SHP77 (cell line): ENCODE measurements around the gene KCTD1.
A peak's percentile ranks its signal among the peaks of the same experiment; 100 is the strongest.

Experiments
- DNase-seq, 2 experiments: peaks; one replicate each; lab custom pipeline; 2025; lab: John Stamatoyannopoulos, UW

The KCTD1 gene

DNA sequence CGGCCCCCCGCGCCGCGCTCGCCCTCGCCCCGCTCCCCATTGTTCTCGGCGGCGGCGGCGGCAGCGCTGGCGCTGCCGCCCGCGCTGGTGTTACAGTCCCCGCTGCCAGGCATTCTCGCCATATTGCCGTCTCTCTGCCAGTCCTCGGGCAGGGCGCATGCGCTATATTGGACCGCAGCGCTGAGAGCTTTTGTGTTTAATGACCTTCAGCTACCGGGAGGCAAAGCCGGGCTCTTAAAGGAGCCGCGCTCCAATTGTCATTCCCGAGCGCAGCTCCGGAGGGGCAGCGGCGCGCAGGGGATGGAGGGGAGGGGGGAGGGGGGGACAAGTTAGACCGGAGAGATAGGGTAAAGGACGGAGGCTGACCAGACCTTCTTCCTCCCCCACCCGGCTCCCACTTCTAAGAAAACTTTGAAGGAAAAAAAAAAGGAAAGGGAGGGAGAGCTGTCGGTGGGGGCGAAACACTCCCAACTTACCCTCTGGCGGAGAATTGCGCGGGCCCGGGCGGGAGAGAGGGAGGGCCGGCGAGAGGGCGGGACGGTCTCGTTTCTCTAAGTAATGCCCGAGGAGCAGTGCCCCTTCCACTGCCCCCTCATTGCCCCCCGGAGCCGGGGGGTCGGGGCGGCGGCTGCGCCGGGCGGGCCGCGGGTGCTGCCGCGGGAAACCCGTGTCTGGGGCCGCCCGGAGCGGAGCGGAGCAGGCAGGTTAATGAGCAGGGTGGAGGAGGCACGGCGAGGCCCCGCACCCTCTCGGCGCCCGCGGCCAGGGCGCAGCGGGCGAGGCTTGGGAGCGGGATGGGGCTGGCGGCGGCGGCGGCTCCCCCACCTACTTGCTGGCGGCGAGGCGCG, at the start of gene KCTD1:
Gene KCTD1, minus strand, starts transcription at position 139 of the 848 bp plus-strand sequence. Its CDS starts 17 bp downstream, at position 122.
- DNase-seq, result peak; percentile 29 to 68

DNA sequence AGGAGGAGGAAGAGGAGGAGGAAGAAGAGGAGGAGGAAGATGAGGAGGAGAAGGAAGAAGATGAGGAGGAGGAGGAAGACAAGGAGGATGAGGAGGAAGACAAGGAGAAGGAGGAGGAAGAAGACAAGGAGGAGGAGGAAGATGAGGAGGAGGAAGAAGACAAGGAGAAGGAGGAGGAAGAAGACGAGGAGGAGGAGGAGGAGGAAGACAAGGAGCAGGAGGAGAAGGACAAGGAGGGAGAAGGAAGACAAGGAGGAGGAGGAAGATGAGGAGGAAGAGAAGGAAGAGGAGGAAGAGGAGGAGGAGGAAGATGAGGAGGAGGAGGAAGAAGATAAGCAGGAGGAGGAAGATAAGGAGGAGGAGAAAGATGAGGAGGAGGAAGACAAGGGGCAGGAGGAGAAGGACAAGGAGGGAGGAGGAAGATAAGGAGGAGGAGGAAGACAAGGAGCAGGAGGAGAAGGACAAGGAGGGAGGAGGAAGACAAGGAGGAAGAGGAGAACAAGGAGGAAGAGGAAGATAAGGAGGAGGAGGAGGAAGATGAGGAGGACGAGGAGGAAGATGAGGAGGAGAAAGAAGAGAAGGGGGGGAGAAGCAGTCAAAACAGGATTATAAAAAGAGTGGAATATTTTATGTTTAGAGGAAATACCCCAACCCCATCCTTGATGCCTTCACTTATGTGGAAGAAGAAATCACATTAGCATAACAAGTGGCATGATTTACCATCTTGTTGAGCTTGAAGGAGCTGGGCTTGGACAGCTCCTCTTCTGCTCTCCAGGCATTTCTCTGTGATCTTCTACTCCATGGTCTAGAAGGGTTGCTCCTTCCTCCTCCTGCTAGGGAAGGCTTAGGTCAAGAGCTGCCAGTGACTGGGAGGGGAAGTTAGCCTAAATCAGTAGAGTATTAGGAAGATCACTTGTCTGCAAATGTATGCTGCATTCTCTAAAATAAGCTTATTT, 45.3 kb upstream of the KCTD1 start:
- no peak for DNase-seq

DNA sequence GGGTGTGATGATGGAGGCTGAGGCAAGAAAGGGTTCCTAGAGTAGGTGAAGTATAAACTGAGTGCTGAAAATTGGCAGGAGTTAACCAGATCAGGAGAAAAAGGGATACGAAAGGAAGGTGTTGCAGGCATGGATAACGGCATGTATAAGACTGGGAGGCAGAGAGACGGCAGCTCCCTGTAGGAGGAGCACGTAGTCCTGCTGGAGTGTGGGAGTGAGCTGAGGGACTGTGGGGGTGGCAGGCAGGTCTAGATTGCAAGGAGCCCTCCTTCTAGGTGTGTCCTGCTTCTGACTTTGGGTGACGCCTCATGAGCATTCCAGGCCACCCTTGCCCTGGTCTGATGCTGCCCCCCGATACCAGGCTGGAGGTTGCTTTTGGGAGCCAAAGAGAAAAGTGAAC, 36.4 kb upstream of the KCTD1 start:
- no peak for DNase-seq

DNA sequence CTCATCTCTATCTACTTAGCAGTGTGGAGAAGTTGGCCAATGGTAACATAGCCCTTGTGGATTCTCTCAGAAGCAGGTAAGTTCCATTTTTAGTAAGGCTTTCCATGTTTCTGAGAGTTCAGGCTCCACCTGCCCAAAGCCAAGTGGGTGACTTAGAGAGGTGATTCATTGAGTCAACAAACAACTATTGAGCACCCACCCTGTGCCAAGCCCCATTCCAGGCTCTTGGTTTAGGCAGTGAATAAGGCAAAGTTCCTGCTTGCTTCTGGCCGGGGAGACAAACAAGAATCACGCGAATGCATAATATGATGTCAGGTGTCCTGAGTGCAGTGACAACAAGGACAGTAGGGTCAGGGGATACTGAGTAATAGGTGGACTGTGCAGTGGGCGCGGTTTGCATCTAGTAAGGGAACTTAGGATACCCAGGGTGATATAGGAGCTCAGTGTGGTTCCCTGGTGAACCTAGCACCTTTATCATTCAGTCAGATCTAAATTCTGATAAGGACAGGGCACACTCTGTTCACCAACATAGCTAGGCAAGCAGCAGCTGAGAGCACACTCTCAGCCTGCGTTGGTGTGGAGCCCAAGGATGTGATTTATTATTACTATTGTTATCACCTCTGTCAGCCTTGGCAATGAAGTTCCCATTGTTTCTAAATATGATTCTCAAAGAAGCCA, 31.7 kb upstream of the KCTD1 start:
- peak; percentile 28 to 29 for DNase-seq

DNA sequence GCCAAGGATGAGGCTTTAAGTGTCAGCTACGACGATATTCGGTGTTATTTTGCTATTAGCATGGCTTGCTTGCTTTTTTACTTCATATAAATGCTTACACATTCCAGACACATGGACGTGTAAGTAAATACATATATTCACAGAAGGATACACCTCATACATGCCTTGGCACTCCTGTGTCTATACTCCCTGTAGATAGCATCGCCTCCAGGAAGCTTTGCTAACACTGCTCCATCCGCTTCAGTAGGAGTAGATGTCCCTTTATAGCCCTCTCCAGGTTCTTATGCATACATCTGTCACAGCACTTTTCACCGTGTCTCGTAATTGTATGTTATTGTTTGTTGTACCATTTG, 27.5 kb upstream of the KCTD1 start:
- DNase-seq, result peak in 1 of 2 experiments; percentile 7

DNA sequence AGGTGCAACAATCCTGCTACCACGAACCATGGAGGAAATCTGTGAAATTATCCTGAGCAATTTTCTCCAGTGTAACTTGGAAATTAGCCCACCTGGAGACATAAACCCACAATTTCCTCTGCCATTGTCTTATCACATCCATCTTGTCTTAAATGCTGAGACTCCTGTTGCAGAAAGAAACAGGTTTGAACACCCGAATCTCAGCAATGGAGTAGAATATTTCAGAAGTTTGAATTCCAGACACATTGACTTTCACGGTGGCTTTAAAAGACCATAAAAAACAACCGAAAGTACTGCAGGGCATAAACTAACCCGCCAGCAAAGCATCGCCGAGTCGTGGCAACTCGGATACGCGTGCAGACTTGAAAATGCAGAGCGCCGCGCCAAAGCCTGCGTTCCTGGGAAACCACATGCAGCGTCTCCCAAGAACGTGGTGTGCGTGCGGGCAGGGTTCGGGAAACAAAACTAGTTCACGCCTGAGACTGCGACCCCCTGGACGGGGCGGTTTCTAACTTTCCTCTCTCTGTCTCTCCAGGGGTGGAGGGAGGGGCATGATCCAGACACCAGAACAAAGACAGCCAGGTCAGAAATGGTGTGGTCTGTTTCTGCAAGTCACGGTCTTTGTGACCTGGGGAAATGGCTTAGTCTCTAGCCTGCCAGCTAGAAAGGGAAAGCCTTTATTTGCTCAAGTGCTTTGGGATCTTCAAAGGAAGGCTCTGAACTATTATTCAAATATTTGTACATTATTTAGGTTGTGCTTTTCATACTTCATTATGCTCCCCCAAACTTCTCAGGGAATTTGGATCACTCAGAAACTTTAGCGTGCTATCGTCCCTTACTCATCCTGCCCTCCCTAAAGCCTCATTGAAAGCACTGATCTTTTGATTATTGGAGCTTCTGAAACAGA, 26.9 kb upstream of the KCTD1 start:
- DNase-seq, result peak in 1 of 2 experiments; percentile 20

DNA sequence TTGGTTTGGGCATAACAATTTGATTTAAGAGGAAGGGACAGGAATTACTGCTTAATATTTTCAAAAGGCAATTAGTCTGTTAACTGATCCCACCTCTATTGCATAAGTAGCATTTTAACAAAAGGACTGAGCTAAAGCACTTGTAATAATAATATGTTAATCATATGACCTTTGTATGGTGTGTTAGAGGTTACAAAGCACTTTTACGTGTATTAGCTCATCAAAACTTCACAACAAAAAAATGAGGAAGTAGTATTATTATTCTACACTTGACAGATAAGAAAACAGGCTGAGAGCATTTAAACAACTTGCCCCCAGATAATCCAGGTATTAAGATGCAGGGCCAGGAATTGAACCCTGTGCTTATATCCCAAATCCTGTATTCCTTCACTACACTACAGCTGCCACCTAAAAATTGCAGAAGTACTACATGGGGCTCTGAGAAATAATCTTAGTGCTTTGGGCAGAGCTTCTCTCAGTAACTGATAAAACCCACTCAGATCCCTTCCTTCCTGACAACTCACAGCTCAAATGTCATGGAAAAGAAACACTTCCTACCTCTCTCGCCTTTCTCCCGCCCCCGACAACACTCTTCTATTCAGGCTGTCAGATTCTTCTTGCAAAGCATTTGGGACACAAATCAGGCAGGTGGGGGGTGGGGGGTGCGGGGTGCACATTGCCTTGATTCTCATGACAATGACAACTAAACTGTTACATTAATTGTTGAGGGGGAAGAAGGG, 20.7 kb upstream of the KCTD1 start:
- no peak for DNase-seq

DNA sequence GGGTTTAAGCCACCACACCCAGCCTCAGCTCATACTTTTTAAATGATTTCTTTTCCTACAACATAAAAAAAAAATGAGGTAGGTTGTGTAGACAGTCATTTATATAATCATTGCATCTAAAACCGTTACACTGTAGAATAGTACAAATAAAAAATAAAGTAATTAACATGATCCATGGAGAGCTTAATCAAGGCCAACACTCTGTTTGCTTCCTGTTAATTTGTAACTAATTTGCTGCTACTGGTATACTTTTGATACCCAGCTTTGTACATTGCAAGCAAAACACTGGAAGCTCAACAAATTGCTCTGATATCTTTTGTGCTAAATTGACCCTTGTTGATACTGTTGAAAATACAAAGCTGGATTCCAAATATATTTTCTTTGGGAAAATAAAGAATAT, 20.2 kb upstream of the KCTD1 start:
- DNase-seq, result no peak

DNA sequence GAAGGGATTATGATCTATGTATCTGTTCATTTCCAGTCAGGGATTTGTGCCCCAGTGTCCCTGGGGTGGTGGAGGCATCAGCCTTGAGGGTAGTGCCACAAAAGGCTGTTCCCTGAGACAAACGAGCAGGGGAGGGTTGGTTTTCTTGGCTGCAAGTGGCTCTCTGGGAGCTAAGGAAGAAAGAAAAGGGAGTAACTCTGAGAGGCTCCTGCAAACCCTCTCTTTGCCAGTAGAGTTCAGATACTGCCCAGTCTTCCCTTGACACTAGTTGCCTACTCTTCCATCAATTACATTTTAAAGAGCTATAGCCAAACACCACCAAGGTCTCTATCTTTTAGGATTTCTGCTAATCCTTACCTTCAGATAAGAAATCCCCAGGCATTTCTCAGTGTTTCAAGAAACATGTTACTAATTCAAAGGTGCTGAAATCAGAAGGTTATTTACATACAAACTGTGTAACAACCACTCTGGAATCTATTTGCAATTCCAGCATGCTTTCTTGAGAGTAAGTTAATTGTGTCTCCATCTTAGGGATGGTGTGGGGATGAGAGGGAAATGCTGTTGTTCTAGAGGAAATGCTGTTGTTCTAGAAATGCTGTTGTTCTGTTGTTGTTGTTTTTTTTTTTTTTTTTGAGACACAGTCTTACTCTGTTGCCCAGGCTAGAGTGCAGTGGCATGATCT, 18.7 kb upstream of the KCTD1 start:
- no peak for DNase-seq

DNA sequence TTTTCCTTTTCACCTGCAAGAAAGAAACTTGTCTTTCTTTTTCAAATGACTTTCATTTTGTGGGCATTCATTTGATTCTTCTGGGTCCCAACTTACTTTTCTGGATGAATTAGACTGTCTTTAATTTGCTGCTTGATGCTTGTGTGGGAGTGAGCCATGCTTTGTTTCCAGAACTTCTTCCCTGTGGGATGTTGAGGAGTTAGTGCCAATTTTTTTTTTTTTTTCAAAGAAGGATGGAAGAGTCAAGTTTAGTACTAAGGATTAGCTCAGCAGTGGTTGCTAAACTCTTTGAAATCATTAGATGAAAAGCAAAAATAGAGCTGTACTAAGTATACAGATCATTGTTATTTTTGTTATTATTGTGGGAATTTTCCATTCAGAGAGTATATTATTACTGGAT, 17.2 kb upstream of the KCTD1 start:
- DNase-seq, result no peak

DNA sequence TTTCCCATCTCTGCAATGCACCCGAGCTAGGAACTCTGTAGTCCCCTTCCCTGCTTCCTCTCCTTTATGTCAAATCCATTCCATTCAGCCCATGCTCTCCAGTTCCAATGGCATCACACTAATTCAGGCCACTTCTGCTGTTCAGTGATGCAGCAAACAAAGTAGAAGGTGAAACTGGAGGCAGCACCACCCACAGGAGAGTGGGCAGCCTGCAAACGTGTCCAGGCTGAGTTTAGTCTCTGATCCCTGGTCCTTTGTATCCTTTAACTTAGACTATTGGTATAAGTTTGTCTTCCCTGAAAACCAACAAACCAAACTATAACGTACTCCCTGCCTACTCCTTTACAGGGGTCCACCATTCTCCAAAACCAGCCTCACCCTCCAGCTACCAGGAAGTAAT, 14.7 kb upstream of the KCTD1 start:
- DNase-seq, result no peak

DNA sequence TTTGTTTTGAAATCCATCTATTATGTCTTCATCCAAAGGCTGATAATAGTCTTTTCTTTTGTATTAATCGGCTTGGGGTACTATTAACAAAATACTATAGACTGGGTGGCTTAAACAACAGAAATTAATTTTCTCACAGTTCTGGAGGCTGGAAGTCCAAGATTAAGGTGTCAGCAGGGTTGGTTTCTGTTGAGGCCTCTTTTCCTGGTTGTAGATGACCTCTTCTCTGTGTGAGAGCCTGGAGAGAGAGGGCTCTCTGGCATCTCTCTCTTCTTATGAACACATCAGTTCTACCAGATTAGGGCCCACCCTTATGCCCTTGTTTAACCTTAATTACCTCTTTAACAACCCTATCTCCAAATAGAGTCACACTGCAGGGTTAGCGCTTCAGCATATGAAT, 14.2 kb upstream of the KCTD1 start:
- DNase-seq, result no peak

DNA sequence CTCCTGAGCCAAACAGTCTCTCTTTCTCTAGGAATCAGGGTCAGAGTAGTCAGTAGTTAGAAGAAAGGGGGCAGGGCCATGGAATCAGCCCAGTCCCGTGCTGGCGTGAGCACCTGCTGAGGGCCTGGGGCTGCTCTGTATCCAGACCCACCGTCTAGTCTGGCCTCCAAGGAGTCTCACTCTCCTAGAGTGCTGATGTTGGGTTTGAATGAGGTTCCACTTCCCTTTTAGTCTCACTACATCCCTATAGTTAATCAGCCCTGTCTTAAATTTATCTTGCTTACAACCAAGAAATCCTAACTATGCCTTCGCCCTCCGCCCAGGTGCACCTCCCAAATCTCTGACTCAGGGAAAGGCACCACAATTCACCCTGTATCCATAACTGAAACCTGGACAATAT, 13.4 kb upstream of the KCTD1 start:
- DNase-seq, result no peak

DNA sequence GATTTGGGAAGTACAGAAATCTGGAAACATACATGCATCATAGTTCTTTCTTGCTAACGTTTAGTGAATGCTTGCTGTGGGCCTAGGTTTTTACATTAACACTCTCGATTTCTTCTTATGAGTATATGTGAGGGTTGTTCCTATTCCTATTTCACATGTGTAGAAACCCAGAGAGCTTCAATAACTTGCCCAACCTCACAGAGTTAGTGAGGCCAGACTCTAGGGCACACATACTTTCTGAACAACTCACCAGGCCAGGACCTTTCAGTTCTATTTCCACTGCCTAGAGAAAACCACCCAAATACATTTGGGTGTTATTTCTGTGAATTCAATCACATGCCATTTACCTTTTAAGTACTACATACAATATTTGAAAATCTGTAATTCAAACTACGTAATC, 8.2 kb upstream of the KCTD1 start:
- no peak for DNase-seq

DNA sequence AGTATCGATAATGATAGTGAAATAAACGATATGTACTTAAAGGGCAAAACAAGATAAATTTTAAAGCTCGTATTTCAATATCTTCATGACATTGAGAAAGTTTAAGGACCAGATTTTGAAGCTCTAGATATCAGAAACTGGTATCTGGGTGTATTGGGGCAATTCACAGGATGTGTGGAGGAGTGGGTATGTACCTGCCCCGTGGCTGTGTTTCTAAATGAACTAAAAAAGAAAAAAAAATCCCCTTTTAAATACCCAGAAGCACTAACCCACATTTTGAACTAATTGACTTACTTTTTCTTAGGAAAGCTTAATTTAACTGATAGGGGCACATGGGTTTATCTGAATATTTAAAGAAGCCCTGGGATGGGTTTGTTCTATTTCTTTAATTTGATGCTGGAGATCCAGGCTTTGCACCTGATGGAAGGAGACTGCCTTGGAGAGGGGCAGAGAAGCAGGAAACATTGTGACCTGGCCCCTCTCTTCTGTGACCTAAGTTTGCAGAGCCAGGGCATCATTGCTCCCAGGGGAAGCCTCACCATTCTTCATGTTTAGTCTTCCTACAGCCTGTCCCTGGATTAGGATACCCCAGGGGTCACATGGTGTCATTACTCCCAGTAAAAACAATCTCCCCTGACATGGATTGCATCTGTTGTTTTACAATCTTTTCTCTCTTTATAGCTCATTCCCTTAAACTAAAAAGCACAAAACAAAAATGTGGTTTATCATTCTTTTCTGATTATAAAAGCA, 7.6 kb upstream of the KCTD1 start:
- no peak for DNase-seq

DNA sequence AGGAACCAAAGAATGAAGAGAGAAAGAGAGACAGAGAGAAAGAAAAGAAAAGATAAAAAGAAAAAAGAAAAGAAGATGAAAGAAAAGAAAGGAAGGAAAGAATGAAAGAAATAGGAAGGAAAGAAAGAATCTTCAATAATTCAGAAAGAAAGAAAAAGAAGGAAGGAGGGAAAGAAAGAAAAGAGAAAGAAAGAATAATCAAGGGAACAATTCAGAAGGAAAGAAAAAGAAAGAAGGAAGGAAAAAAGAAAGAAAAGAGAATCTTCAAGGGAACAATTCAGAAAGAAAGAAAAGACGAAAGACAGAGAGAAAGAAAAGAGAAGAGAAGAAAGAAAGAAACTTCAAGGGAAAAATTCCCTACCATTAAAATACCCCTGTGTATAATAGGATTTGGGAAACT, 5.6 kb upstream of the KCTD1 start:
- no peak for DNase-seq

DNA sequence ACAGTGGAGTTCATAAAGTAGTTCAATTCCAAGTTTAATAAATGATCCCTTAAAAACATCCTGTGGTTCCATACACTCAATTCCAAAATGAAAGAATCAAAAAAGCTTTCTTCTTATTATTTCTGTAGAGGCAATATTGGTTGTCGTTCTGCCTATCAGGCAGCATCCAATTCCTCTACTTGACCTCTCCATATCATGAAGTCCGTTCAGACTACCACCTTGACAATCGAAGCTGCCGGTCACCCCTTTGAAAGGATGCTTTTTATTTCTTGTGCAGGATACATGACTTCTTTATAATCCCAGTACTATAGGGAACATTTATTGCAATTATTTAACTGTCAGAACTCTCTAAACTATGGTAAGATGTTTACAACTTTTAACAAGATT, 3.3 kb upstream of the KCTD1 start:
- DNase-seq, result no peak

DNA sequence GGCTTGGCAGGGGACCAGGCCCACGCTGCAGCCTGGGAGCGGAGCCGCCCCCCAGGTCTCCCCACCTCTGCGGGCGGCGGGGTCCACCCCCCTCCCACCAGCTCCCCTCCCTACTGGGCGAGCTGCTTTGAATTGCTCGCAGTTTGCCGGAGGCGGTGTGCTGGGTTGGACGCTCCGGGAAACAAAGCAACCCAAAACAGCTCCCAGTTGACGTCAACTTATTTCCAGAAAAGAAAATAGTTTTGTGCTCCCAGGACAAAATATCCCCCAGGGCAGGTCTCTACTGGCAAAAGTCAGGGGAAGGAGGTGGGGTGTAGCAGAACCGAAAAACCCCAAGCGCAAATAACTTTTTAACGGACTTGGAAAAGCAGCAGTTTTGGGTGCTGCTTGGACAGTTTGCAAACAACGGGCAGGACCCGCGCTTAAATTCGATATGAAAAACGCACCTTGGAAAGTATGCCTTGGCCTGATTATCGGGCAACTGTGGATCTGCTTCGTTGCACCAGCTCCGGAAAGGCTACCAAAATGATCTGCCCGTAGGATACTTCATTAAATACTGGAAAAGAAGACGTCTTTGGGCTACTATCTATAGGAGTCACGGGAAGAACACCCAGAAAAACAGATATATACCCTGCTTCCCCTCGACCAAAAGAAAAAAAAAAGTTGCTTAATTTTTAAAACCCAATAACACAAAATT, 2.8 kb upstream of the KCTD1 start:
- no peak for DNase-seq
